IPS-15b (cell line): ENCODE results near the gene GNB1L.

Source experiments
- H3K27me3 ChIP-seq: one replicate; pipeline ENCODE4 v1.6.1; 2013; ENCODE audit warnings: low read length; ENCODE audit not compliant: control insufficient read depth, insufficient read depth
- H3K36me3 ChIP-seq: one replicate; pipeline ENCODE4 v1.6.1; 2013; ENCODE audit warnings: low read length; ENCODE audit not compliant: control insufficient read depth, insufficient read depth
- H3K4me1 ChIP-seq: one replicate; pipeline ENCODE4 v1.6.1; 2013; ENCODE audit warnings: mild to moderate bottlenecking, low read length; ENCODE audit not compliant: control insufficient read depth, insufficient read depth
- H3K4me3 ChIP-seq: one replicate; pipeline ENCODE4 v1.5.1; 2013; ENCODE audit warnings: low read depth, low read length
- H3K9ac ChIP-seq: one replicate; pipeline ENCODE4 v1.6.1; 2013; ENCODE audit warnings: low read depth, mild to moderate bottlenecking, low read length
- H3K9me3 ChIP-seq: one replicate; pipeline ENCODE4 v1.6.1; 2013; ENCODE audit warnings: mild to moderate bottlenecking, low read length; ENCODE audit not compliant: control insufficient read depth, insufficient read depth

GNB1L gene

GRCh38 chr22:19802001-19802893 lies 52.4 kb downstream of the GNB1L start:
- H3K4me1 ChIP-seq, result no peaks in the 10 kb centered on the region
- H3K36me3 ChIP-seq, result peaks cover 17% of the 10 kb centered on the region
- no peaks in the 10 kb centered on the region for H3K27me3 ChIP-seq

GRCh38 chr22:19801340-19802000 lies 53.2 kb downstream of the GNB1L start:
- H3K9me3 ChIP-seq, result no peaks in the 10 kb centered on the region
- H3K36me3 ChIP-seq, result peaks cover 17% of the 10 kb centered on the region
- H3K4me1 ChIP-seq, result no peaks in the 10 kb centered on the region
- H3K4me3 ChIP-seq, result no peak overlapping the region
- H3K27me3 ChIP-seq, result no peaks in the 10 kb centered on the region
- H3K9ac ChIP-seq, result no peak overlapping the region

More at GRCh38 chr22:19802001-19802893, 52.4 kb downstream of the GNB1L start:
- no peak overlapping the region for H3K4me3 ChIP-seq
- no peaks in the 10 kb centered on the region for H3K9me3 ChIP-seq
- no peak overlapping the region for H3K9ac ChIP-seq

- Histone ChIP-seq H3K4me1 (no peaks in the 10 kb centered on the region), H3K9ac (no peak overlapping the region), H3K9me3 (no peaks in the 10 kb centered on the region), H3K27me3 (no peaks in the 10 kb centered on the region), H3K36me3 (peaks cover 17% of the 10 kb centered on the region), H3K4me3 (no peak overlapping the region)
These were observed 53.9 kb downstream of the GNB1L start for GRCh38 chr22:19800761-19801244.

- Histone ChIP-seq H3K36me3 (peaks cover 17% of the 10 kb centered on the region), H3K9me3 (no peaks in the 10 kb centered on the region), H3K4me1 (no peaks in the 10 kb centered on the region), H3K9ac (no peak overlapping the region), H3K4me3 (no peak overlapping the region), H3K27me3 (no peaks in the 10 kb centered on the region)
These were observed 54.4 kb downstream of the GNB1L start for GRCh38 chr22:19800306-19800705.

- H3K9me3 ChIP-seq, result no peaks in the 10 kb centered on the region
- peaks cover 17% of the 10 kb centered on the region for H3K36me3 ChIP-seq
- H3K4me3 ChIP-seq, result no peak overlapping the region
- H3K27me3 ChIP-seq, result no peaks in the 10 kb centered on the region
- no peak overlapping the region for H3K9ac ChIP-seq
- no peaks in the 10 kb centered on the region for H3K4me1 ChIP-seq
These were observed 55.1 kb downstream of the GNB1L start for GRCh38 chr22:19799322-19800190.

GRCh38 chr22:19798891-19799293 lies 55.8 kb downstream of the GNB1L start:
- Histone ChIP-seq H3K36me3 (peaks cover 17% of the 10 kb centered on the region), H3K9me3 (no peaks in the 10 kb centered on the region), H3K9ac (no peak overlapping the region), H3K4me3 (no peak overlapping the region), H3K27me3 (no peaks in the 10 kb centered on the region), H3K4me1 (no peaks in the 10 kb centered on the region)

GRCh38 chr22:19798003-19798665 lies 56.5 kb downstream of the GNB1L start:
- no peak overlapping the region for H3K4me3 ChIP-seq
- no peak overlapping the region for H3K9ac ChIP-seq
- H3K9me3 ChIP-seq, result no peaks in the 10 kb centered on the region
- no peaks in the 10 kb centered on the region for H3K27me3 ChIP-seq
- peaks cover 17% of the 10 kb centered on the region for H3K36me3 ChIP-seq
- H3K4me1 ChIP-seq, result no peaks in the 10 kb centered on the region

- H3K36me3 ChIP-seq, result peaks cover 17% of the 10 kb centered on the region
- no peaks in the 10 kb centered on the region for H3K4me1 ChIP-seq
- H3K9ac ChIP-seq, result no peak overlapping the region
These were observed 57.3 kb downstream of the GNB1L start for GRCh38 chr22:19797086-19798002.

GRCh38 chr22:19796160-19796559 lies 58.5 kb downstream of the GNB1L start:
- H3K4me1 ChIP-seq, result no peaks in the 10 kb centered on the region
- no peaks in the 10 kb centered on the region for H3K27me3 ChIP-seq
- H3K9me3 ChIP-seq, result no peaks in the 10 kb centered on the region
- H3K36me3 ChIP-seq, result peaks cover 9% of the 10 kb centered on the region
- no peak overlapping the region for H3K4me3 ChIP-seq
- H3K9ac ChIP-seq, result no peak overlapping the region

More at GRCh38 chr22:19797086-19798002, 57.3 kb downstream of the GNB1L start:
- Histone ChIP-seq H3K27me3 (no peaks in the 10 kb centered on the region), H3K9me3 (no peaks in the 10 kb centered on the region), H3K4me3 (no peak overlapping the region)

- Histone ChIP-seq H3K9ac (no peak overlapping the region), H3K9me3 (no peaks in the 10 kb centered on the region), H3K36me3 (peaks cover 6% of the 10 kb centered on the region), H3K27me3 (no peaks in the 10 kb centered on the region), H3K4me3 (no peak overlapping the region), H3K4me1 (no peaks in the 10 kb centered on the region)
These were observed 59.1 kb downstream of the GNB1L start for GRCh38 chr22:19795617-19796008.
